Suprapubic skin (tissue), 3 donors: ENCODE results near the gene PGP.

Experiments used
- POLR2AphosphoS5 ChIP-seq, 3 donors: sonication (generic); formaldehyde crosslinking; IDR thresholded peaks; one replicate each; pipeline ENCODE4 v1.6.1; 2017; ENCODE audit warnings: antibody characterized with exemption in 3 of 3
- TF ChIP-seq, protein P1 (sequence below), 2 donors: fragments of 200-600 bp in 1 of 2; fragments of 450-650 bp in 1 of 2; sonication (generic) in 1 of 2; IDR thresholded peaks; one replicate each; pipeline ENCODE4 v1.5.1; 2016 to 2019; ENCODE audit warnings: antibody characterized with exemption in 2 of 2, mild to moderate bottlenecking in 1 of 2, moderate library complexity in 1 of 2

GRCh38 chr16:2173916-2174315, 40.7 kb downstream of the PGP start:
- TF ChIP-seq, protein P1, sequence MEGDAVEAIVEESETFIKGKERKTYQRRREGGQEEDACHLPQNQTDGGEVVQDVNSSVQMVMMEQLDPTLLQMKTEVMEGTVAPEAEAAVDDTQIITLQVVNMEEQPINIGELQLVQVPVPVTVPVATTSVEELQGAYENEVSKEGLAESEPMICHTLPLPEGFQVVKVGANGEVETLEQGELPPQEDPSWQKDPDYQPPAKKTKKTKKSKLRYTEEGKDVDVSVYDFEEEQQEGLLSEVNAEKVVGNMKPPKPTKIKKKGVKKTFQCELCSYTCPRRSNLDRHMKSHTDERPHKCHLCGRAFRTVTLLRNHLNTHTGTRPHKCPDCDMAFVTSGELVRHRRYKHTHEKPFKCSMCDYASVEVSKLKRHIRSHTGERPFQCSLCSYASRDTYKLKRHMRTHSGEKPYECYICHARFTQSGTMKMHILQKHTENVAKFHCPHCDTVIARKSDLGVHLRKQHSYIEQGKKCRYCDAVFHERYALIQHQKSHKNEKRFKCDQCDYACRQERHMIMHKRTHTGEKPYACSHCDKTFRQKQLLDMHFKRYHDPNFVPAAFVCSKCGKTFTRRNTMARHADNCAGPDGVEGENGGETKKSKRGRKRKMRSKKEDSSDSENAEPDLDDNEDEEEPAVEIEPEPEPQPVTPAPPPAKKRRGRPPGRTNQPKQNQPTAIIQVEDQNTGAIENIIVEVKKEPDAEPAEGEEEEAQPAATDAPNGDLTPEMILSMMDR (IDR thresholded peaks at IDR 0.05) = no peak
- no peak for TF ChIP-seq POLR2AphosphoS5 (IDR thresholded peaks at IDR 0.05)
